GM12892 (cell line): Measurements from ENCODE around the gene MS4A7.

Experiments used
- POLR2A ChIP-seq: IDR thresholded peaks from 2 replicates; pipeline ENCODE4 v1.6.1; 2011; ENCODE audit warnings: low read depth, low read length, control low read depth
- POLR2AphosphoS5 ChIP-seq: IDR thresholded peaks from 2 replicates; pipeline ENCODE4 v1.6.1; 2011; ENCODE audit warnings: low read depth, low read length, control low read depth

GRCh38 chr11:60362241-60362640 is 16.1 kb upstream of the MS4A7 start:
- TF ChIP-seq POLR2A (no peak), POLR2AphosphoS5 (no peak)
